Upper lobe of left lung (tissue), 6 donors: ENCODE results near the gene RND1. TPM values are rescaled to one million over a fixed set of nuclear protein-coding genes. Genes with fewer than 3 reads are reported as not detected.
"Not testable (repeated sequence)": the region's sequence is repeated elsewhere in the genome, so short reads cannot be mapped to it uniquely, and the experiment has no call there.

Experiments
- ATAC-seq, 2 donors: fragments of 200-7000 bp; cut with Tn5 transposase; one replicate each; pipeline ENCODE4 v1.9.1; 2022; ENCODE audit warnings: mild to moderate bottlenecking in 2 of 2, moderate library complexity in 2 of 2; ENCODE audit not compliant: low FRiP score in 2 of 2
- DNase-seq, 2 donors: peaks; one replicate each; pipeline ENCODE4 v3.0.0-alpha.2; 2019 to 2020
- H3K27ac ChIP-seq, 4 donors: fragments of 200-600 bp; sonication (generic); one replicate each; pipeline ENCODE4 v1.5.1; 2016 to 2019
- H3K27me3 ChIP-seq, 4 donors: fragments of 200-600 bp; sonication (generic); one replicate each; pipeline ENCODE4 v1.5.1; 2017 to 2019
- H3K36me3 ChIP-seq, 4 donors: fragments of 200-600 bp; sonication (generic); one replicate each; pipeline ENCODE4 v1.5.1; 2016 to 2019
- H3K4me1 ChIP-seq, 4 donors: fragments of 200-600 bp; sonication (generic); one replicate each; pipeline ENCODE4 v1.5.1; 2018 to 2019
- H3K4me3 ChIP-seq, 4 donors: fragments of 200-600 bp; sonication (generic); one replicate each; pipeline ENCODE4 v1.5.1; 2017 to 2019; ENCODE audit warnings: mild to moderate bottlenecking in 2 of 4, moderate library complexity in 1 of 4
- H3K9me3 ChIP-seq, 4 donors: fragments of 200-600 bp; sonication (generic); one replicate each; pipeline ENCODE4 v1.5.1; 2018 to 2019
- EP300 ChIP-seq, 4 donors: sonication (generic); formaldehyde crosslinking; IDR thresholded peaks; one replicate each; pipeline ENCODE4 v1.5.1; 2017; ENCODE audit warnings: antibody characterized with exemption in 4 of 4, control low read depth in 2 of 4
- POLR2A ChIP-seq, 4 donors: fragments of 450-650 bp; IDR thresholded peaks; one replicate each; pipeline ENCODE4 v1.5.1; 2016 to 2017; ENCODE audit warnings: antibody characterized with exemption in 4 of 4, mild to moderate bottlenecking in 2 of 4
- POLR2AphosphoS5 ChIP-seq, 2 donors: sonication (generic); formaldehyde crosslinking; IDR thresholded peaks; one replicate each; pipeline ENCODE4 v1.5.1; 2017; ENCODE audit warnings: antibody characterized with exemption in 2 of 2
- WGBS, 2 donors: methylation state at CpG; one replicate each; pipeline ENCODE4 v1.1.5; 2017 to 2018; 5-methylcytosine and 5-hydroxymethylcytosine counted together
- total RNA-seq, 6 donors: library from RNA; depleted of rRNA in 4 of 6; stranded (reverse); fragments of >200 nt in 4 of 6; gene quantifications; one replicate each; pipeline versions ENCODE4 v1.1.0 to v1.2.1, GENCODE V29; 2016 to 2021
- TF ChIP-seq, protein P1 (sequence below), 6 experiments: fragments of 450-650 bp in 4 of 6; fragments of 200-600 bp in 2 of 6; sonication (generic) in 2 of 6; IDR thresholded peaks; one replicate each; pipeline ENCODE4 v1.5.1; 2016 to 2019; ENCODE audit warnings: antibody characterized with exemption in 6 of 6
- donor health status: DM: no; HTN: no; CAD: no; lungs with moderate emphysema.
- donor health status: DM: no; HTN: yes; CAD: no; lungs with severe emphysema.

RND1 gene
- total RNA-seq, 6 donors from 2014 or later, result 7.2 to 23.0 (median 14.2) TPM

GRCh38 chr12:48875944-48876515, 10.4 kb upstream of the RND1 start:
- H3K27ac ChIP-seq, result no peak overlapping the region
- no peak overlapping the region for H3K4me3 ChIP-seq
- no peaks in the 10 kb centered on the region for H3K4me1 ChIP-seq
- no peaks in the 10 kb centered on the region for H3K36me3 ChIP-seq
- DNase-seq (no peak), ATAC-seq (no peak)
- TF ChIP-seq, protein P1, sequence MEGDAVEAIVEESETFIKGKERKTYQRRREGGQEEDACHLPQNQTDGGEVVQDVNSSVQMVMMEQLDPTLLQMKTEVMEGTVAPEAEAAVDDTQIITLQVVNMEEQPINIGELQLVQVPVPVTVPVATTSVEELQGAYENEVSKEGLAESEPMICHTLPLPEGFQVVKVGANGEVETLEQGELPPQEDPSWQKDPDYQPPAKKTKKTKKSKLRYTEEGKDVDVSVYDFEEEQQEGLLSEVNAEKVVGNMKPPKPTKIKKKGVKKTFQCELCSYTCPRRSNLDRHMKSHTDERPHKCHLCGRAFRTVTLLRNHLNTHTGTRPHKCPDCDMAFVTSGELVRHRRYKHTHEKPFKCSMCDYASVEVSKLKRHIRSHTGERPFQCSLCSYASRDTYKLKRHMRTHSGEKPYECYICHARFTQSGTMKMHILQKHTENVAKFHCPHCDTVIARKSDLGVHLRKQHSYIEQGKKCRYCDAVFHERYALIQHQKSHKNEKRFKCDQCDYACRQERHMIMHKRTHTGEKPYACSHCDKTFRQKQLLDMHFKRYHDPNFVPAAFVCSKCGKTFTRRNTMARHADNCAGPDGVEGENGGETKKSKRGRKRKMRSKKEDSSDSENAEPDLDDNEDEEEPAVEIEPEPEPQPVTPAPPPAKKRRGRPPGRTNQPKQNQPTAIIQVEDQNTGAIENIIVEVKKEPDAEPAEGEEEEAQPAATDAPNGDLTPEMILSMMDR (IDR thresholded peaks at IDR 0.05), result no peak
- no peak for TF ChIP-seq EP300 (IDR thresholded peaks at IDR 0.05)
- TF ChIP-seq POLR2A (IDR thresholded peaks at IDR 0.05), result no peak
- no peak for TF ChIP-seq POLR2AphosphoS5 (IDR thresholded peaks at IDR 0.05)
- H3K27me3 ChIP-seq, result no peaks in the 10 kb centered on the region
- H3K9me3 ChIP-seq, result no peaks in the 10 kb centered on the region
- WGBS, 2 donors, result 76 to 77% methylated on average over 4 of the region's 4 CpGs

DNA sequence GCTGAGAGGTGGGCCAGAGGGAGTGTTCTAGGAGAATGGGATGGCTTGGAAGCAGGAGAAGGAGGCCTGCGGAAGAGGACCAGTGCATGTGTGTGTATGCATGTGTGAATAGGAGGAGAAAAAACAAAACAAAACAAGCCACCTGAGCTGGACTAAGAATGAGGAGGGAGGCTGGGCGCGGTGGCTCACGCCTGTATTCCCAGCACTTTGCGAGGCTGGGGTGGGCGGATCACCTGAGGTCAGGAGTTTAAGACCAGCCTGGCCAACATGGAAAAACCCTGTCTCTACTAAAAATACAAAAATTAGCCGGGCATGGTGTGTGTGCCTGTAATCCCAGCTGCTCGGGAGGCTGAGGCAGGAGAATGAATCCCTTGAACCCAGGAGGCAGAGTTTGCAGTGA, 7.9 kb upstream of the RND1 start:
- WGBS, 2 donors, result 89 to 90% methylated on average over 8 of the region's 8 CpGs
- H3K27ac ChIP-seq, H3K4me1 ChIP-seq, H3K36me3 ChIP-seq, ATAC-seq, H3K9me3 ChIP-seq, H3K27me3 ChIP-seq, H3K4me3 ChIP-seq: not testable (repeated sequence)
- DNase-seq, result peak in 1 of 2 donors; percentile 25

DNA sequence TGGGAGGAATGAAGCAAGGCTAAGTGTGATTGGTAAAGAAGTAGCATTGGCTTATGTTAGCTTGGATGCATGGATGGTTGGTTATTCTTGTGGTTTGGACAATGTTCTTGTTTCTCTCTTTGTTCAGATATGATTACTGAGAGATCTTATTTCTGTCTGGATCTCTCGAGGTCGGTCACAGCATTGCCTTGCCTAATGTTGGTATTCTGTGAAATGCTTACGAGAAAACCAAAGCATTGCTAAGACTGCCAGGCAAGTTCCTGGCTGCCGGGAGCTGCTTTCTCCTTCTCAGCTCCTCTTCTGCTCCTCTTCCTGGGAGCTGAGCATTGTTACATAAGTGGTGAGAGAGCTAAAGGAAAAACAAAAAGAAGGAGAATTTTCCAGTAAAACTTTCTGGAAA, 7.4 kb upstream of the RND1 start:
- WGBS, 2 donors, result 80 to 88% methylated on average over 4 of the region's 4 CpGs
- Histone ChIP-seq H3K4me3 (no peak overlapping the region), H3K27me3 (no peaks in the 10 kb centered on the region), H3K9me3 (no peaks in the 10 kb centered on the region), H3K36me3 (no peaks in the 10 kb centered on the region), H3K4me1 (no peaks in the 10 kb centered on the region), H3K27ac (no peak overlapping the region)
- no peak for TF ChIP-seq POLR2AphosphoS5 (IDR thresholded peaks at IDR 0.05)
- TF ChIP-seq POLR2A (IDR thresholded peaks at IDR 0.05), result no peak
- TF ChIP-seq, protein P1 (IDR thresholded peaks at IDR 0.05), result no peak
- no peak for TF ChIP-seq EP300 (IDR thresholded peaks at IDR 0.05)
- no peak for ATAC-seq
- no peak for DNase-seq

DNA sequence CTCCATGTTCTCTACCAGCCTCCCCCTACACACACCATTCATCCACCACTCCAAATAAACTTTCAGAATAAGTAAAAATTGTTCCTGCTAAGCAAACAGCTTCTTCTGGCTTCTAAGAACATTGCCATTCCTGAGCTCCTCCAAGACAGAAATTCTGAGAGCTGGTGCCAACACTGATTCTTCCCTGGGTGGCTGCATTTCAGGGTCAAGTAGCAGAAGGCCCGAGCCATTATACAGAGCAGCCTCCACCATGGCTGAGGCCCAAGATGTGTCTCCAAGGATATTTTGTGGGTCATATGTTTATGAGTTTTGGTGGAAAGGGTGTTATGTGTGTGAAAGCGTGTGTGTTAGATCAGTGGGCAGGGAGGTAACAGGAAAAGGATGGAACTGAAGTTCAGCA, 3.5 kb upstream of the RND1 start:
- peaks cover 9 to 18% (median 14%) of the 10 kb centered on the region in 4 donors for H3K4me1 ChIP-seq
- no peak overlapping the region for H3K27ac ChIP-seq
- H3K27me3 ChIP-seq, result no peaks in the 10 kb centered on the region
- H3K36me3 ChIP-seq, result no peaks in the 10 kb centered on the region
- no peak overlapping the region for H3K4me3 ChIP-seq
- DNase-seq (no peak), ATAC-seq (no peak)
- WGBS, 2 donors, result 63 to 73% methylated on average over 2 of the region's 2 CpGs
- TF ChIP-seq POLR2AphosphoS5 (IDR thresholded peaks at IDR 0.05) (no peak), EP300 (IDR thresholded peaks at IDR 0.05) (no peak), POLR2A (IDR thresholded peaks at IDR 0.05) (no peak)
- TF ChIP-seq, protein P1 (IDR thresholded peaks at IDR 0.05), result no peak
- H3K9me3 ChIP-seq, result no peaks in the 10 kb centered on the region

- Histone ChIP-seq H3K27ac (no peak overlapping the region), H3K9me3 (no peaks in the 10 kb centered on the region), H3K4me3 (no peak overlapping the region), H3K4me1 (peaks cover 9 to 25% (median 16%) of the 10 kb centered on the region in 4 donors), H3K36me3 (no peaks in the 10 kb centered on the region), H3K27me3 (no peaks in the 10 kb centered on the region)
- DNase-seq, result no peak
- no peak for TF ChIP-seq POLR2AphosphoS5 (IDR thresholded peaks at IDR 0.05)
- TF ChIP-seq POLR2A (IDR thresholded peaks at IDR 0.05), result no peak
- no peak for TF ChIP-seq EP300 (IDR thresholded peaks at IDR 0.05)
- TF ChIP-seq, protein P1 (IDR thresholded peaks at IDR 0.05), result no peak
- 92 to 94% methylated on average over 2 of the region's 2 CpGs for WGBS, 2 donors
- ATAC-seq, result no peak
Observed at GRCh38 chr12:48868451-48868850, 2.8 kb upstream of the RND1 start.
